Right lobe of liver (tissue), 4 donors: Measurements from ENCODE around the gene FGFR3.

ENCODE experiments used
- POLR2A ChIP-seq: fragments of 450-650 bp; IDR thresholded peaks from one replicate; pipeline ENCODE4 v1.6.1; 2017; ENCODE audit warnings: antibody characterized with exemption, mild to moderate bottlenecking
- TF ChIP-seq, protein P1 (sequence below), 4 donors: fragments of 200-600 bp in 3 of 4; fragments of 450-650 bp in 1 of 4; IDR thresholded peaks; one replicate each; pipeline versions ENCODE4 v1.5.1 to v1.8.0; 2016 to 2022; ENCODE audit warnings: antibody characterized with exemption in 4 of 4, mild to moderate bottlenecking in 2 of 4
- donor health status: DM: no; HTN: no; CAD: no.
- donor health status: DM: no; HTN: no; CAD: no.
- donor health status: DM: no; HTN: yes; CAD: no.

DNA sequence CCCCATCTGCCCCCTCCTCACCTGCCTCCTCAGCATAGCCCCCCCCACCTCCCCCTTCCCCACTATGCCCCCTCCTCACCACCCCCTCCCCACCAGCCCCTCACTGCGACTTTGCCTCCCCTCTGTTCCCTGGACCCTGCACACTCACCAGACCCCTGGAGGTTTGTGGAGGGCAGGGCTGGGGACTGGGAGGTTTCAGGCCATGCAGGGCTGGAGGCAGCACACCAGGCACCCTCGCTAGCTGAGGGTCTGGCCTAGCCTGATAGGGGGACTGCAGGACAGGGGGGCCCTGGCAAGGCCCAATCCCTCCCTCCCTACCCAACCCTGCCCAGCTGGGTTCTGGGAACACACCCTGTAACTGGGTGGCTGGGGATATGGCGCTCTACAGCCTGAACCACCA is 43.7 kb upstream of the FGFR3 start:
- TF ChIP-seq, protein P1, sequence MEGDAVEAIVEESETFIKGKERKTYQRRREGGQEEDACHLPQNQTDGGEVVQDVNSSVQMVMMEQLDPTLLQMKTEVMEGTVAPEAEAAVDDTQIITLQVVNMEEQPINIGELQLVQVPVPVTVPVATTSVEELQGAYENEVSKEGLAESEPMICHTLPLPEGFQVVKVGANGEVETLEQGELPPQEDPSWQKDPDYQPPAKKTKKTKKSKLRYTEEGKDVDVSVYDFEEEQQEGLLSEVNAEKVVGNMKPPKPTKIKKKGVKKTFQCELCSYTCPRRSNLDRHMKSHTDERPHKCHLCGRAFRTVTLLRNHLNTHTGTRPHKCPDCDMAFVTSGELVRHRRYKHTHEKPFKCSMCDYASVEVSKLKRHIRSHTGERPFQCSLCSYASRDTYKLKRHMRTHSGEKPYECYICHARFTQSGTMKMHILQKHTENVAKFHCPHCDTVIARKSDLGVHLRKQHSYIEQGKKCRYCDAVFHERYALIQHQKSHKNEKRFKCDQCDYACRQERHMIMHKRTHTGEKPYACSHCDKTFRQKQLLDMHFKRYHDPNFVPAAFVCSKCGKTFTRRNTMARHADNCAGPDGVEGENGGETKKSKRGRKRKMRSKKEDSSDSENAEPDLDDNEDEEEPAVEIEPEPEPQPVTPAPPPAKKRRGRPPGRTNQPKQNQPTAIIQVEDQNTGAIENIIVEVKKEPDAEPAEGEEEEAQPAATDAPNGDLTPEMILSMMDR (IDR thresholded peaks at IDR 0.05) = no peak
- TF ChIP-seq POLR2A = no peak
